ENCODE results near the gene CTXN3.

- TF ChIP-seq CTCF (IDR thresholded peaks at IDR 0.05; ENCODE audit: borderline replicate concordance, extremely low read depth, low read length, poor library complexity, severe bottlenecking) (no peak), EZH2 (IDR thresholded peaks at IDR 0.05; ENCODE audit: borderline replicate concordance, low read depth, low read length, severe bottlenecking) (no peak)
Measured at GRCh38 chr5:127650649-127651048, 1.8 kb downstream of the CTXN3 start.
